ENCODE data around the gene ACOT7. TPM values are rescaled to one million over a fixed set of nuclear protein-coding genes. Genes with fewer than 3 reads are reported as not detected.

The ACOT7 gene
- total and polyA plus RNA-seq, 2 donors (not counting 1 experiment from before 2014, with no cell fraction given): 4.2 to 4.6 TPM

DNA sequence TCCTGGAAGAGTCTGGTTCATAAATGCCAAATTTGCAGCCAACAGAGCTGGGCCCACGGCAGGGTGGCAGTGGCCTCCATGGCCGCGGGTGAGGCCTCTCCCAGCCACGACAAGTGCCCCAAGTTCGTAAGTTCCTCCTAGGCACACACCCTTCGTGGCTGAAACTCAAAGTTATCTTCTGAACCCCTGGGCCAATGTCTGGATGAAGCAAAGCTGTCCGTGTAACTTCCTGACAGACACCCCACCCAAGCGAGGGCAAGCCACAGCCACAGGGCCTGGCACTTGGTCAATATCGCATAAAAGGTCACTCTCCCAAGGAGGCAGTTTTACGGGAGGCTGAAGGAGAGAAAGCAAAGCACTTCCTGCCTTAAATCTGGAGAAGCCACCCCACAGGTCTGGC is 104.9 kb downstream of the ACOT7 start:
- no peak overlapping the region for H3K4me2 ChIP-seq (replicated peaks; ENCODE audit: low read depth, low read length, poor library complexity, severe bottlenecking)
- 99% methylated on average over 8 of the region's 10 CpGs for WGBS (ENCODE audit: insufficient coverage)
- Mint-ChIP-seq H3K4me1 (no peaks in the 10 kb centered on the region), H3K4me3 (no peak overlapping the region), H3K27me3 (no peaks in the 10 kb centered on the region), H3K9me3 (ENCODE audit: insufficient read depth) (no peaks in the 10 kb centered on the region), H3K27ac (no peak overlapping the region)
- ChIA-PET CTCF (no interaction called here), POLR2A (no interaction called here)
- H3K9ac ChIP-seq (ENCODE audit: low read length): no peak overlapping the region
- no peak overlapping the region for H3K4me3 ChIP-seq (ENCODE audit: control extremely low read depth in 1 of 5, extremely low read depth in 1 of 5, insufficient read depth in 1 of 5, low read depth in 2 of 5, low read length in 4 of 5)
- H3K27ac ChIP-seq (ENCODE audit: low read length in 2 of 2): no peak overlapping the region
- no peaks in the 10 kb centered on the region for H3K9me3 ChIP-seq (ENCODE audit: control extremely low read depth in 1 of 3, control insufficient read depth in 2 of 3, insufficient read depth in 1 of 3, low read length in 2 of 3)
- DNase-seq (no peak), ATAC-seq (ENCODE audit: low read depth) (no peak)
- TF ChIP-seq CTCF (IDR thresholded peaks at IDR 0.05): no peak
- no peak for TF ChIP-seq EZH2 (IDR thresholded peaks at IDR 0.05; ENCODE audit: borderline replicate concordance, insufficient read depth, low read depth, low read length, poor library complexity, severe bottlenecking)
- no peaks in the 10 kb centered on the region for H3K36me3 ChIP-seq (replicated peaks in 1 of 2; ENCODE audit: control extremely low read depth in 1 of 2, control insufficient read depth in 1 of 2, extremely low read depth in 1 of 2, insufficient read depth in 2 of 2, low read length in 1 of 2)
- H2AFZ ChIP-seq (ENCODE audit: insufficient read depth, low read depth, low read length, poor library complexity, severe bottlenecking): no peak overlapping the region
- H3K27me3 ChIP-seq (replicated peaks in 1 of 4; ENCODE audit: control extremely low read depth in 1 of 4, control insufficient read depth in 3 of 4, insufficient read depth in 4 of 4, low read length in 3 of 4): no peaks in the 10 kb centered on the region
- H3K79me2 ChIP-seq (ENCODE audit: control insufficient read depth, insufficient read depth, low read length): no peaks in the 10 kb centered on the region
- intact Hi-C loops (cut with micrococcal nuclease): no loop called here
- H3K4me1 ChIP-seq (ENCODE audit: control insufficient read depth in 2 of 2, insufficient read depth in 2 of 2, low read length in 2 of 2): no peaks in the 10 kb centered on the region
- no peaks in the 10 kb centered on the region for H4K20me1 ChIP-seq (ENCODE audit: control insufficient read depth, insufficient read depth, low read length, poor library complexity, severe bottlenecking)

GRCh38 chr1:6288026-6288425 is 105.5 kb downstream of the ACOT7 start:
- H3K27me3 Mint-ChIP-seq: no peaks in the 10 kb centered on the region
- no peaks in the 10 kb centered on the region for H3K9me3 ChIP-seq (ENCODE audit: control extremely low read depth in 1 of 3, control insufficient read depth in 2 of 3, insufficient read depth in 1 of 3, low read length in 2 of 3)
- no peak overlapping the region for H2AFZ ChIP-seq (ENCODE audit: insufficient read depth, low read depth, low read length, poor library complexity, severe bottlenecking)
- H3K4me1 ChIP-seq (ENCODE audit: control insufficient read depth in 2 of 2, insufficient read depth in 2 of 2, low read length in 2 of 2): no peaks in the 10 kb centered on the region
- H3K4me3 Mint-ChIP-seq: no peak overlapping the region
- no peak overlapping the region for H3K9ac ChIP-seq (ENCODE audit: low read length)
- H3K9me3 Mint-ChIP-seq (ENCODE audit: insufficient read depth): no peaks in the 10 kb centered on the region
- H3K27me3 ChIP-seq (replicated peaks in 1 of 4; ENCODE audit: control extremely low read depth in 1 of 4, control insufficient read depth in 3 of 4, insufficient read depth in 4 of 4, low read length in 3 of 4): no peaks in the 10 kb centered on the region
- POLR2A ChIA-PET: no interaction called here
- 96% methylated on average over 13 of the region's 14 CpGs for WGBS (ENCODE audit: insufficient coverage)
- no peak overlapping the region for H3K4me3 ChIP-seq (ENCODE audit: control extremely low read depth in 1 of 5, extremely low read depth in 1 of 5, insufficient read depth in 1 of 5, low read depth in 2 of 5, low read length in 4 of 5)
- no peak for ATAC-seq (ENCODE audit: low read depth)
- H3K79me2 ChIP-seq (ENCODE audit: control insufficient read depth, insufficient read depth, low read length): no peaks in the 10 kb centered on the region
- CTCF ChIA-PET: no interaction called here
- no peak overlapping the region for H3K4me2 ChIP-seq (replicated peaks; ENCODE audit: low read depth, low read length, poor library complexity, severe bottlenecking)
- no peaks in the 10 kb centered on the region for H3K4me1 Mint-ChIP-seq
- no peak overlapping the region for H3K27ac ChIP-seq (ENCODE audit: low read length in 2 of 2)
- no peaks in the 10 kb centered on the region for H3K36me3 ChIP-seq (replicated peaks in 1 of 2; ENCODE audit: control extremely low read depth in 1 of 2, control insufficient read depth in 1 of 2, extremely low read depth in 1 of 2, insufficient read depth in 2 of 2, low read length in 1 of 2)
- H4K20me1 ChIP-seq (ENCODE audit: control insufficient read depth, insufficient read depth, low read length, poor library complexity, severe bottlenecking): no peaks in the 10 kb centered on the region
- H3K27ac Mint-ChIP-seq: no peak overlapping the region
- DNase-seq: no peak
- TF ChIP-seq EZH2 (IDR thresholded peaks at IDR 0.05; ENCODE audit: borderline replicate concordance, insufficient read depth, low read depth, low read length, poor library complexity, severe bottlenecking) (no peak), CTCF (IDR thresholded peaks at IDR 0.05) (no peak)
- intact Hi-C loops (cut with micrococcal nuclease): no loop called here
